GM12891 (cell line): Measurements from ENCODE around the gene SCARB1.

ENCODE experiments used
- DNase-seq: peaks from one replicate; pipeline ENCODE4 v3.0.0; 2011; ENCODE audit warnings: low spot score; ENCODE audit not compliant: insufficient read length
- FAIRE-seq: peaks from 2 replicates; lab custom pipeline; 2011; peaks lifted over from hg19 to GRCh38; lab: Jason Lieb, UNC
- PAX5 ChIP-seq: IDR thresholded peaks from 2 replicates; pipeline ENCODE4 v1.6.1; 2011; ENCODE audit warnings: low read length, moderate library complexity, mild to moderate bottlenecking; ENCODE audit not compliant: insufficient read depth, severe bottlenecking
- POLR2A ChIP-seq: IDR thresholded peaks from 2 replicates; pipeline ENCODE4 v1.6.1; 2011; ENCODE audit warnings: low read depth, low read length, control low read depth
- POLR2AphosphoS5 ChIP-seq: IDR thresholded peaks from 2 replicates; pipeline ENCODE4 v1.6.1; 2011; ENCODE audit warnings: low read depth, low read length, control low read depth
- POU2F2 ChIP-seq: IDR thresholded peaks from 2 replicates; pipeline ENCODE4 v1.6.1; 2011; ENCODE audit warnings: low read depth, mild to moderate bottlenecking, control low read depth, low read length, moderate library complexity
- SPI1 ChIP-seq: IDR thresholded peaks from 2 replicates; pipeline ENCODE4 v1.6.1; 2011; ENCODE audit warnings: low read depth, low read length, control low read depth
- TAF1 ChIP-seq: IDR thresholded peaks from 2 replicates; pipeline ENCODE4 v1.6.1; 2011; ENCODE audit warnings: low read depth, low read length, control low read depth

Gene SCARB1

DNA sequence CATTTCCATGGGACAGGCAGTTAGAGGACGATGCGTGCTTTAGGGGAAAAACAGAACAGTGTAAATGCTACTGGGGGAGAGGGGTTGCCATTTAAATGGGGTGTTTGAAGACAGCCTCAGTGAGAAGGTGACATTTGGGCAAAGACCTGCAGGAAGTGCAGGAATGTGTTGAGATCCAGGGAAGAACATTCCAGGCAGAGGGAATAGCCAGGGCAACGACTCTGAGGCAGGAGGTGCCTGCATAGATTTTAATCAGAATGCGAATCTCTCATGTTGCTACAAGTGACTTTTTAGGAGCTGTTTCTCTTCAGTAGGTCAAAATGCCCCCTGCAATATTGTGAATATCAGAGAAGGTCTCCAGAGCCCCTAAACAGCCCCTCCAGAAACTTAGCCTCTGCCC is 7.6 kb upstream of the SCARB1 start:
- no peak for DNase-seq

DNA sequence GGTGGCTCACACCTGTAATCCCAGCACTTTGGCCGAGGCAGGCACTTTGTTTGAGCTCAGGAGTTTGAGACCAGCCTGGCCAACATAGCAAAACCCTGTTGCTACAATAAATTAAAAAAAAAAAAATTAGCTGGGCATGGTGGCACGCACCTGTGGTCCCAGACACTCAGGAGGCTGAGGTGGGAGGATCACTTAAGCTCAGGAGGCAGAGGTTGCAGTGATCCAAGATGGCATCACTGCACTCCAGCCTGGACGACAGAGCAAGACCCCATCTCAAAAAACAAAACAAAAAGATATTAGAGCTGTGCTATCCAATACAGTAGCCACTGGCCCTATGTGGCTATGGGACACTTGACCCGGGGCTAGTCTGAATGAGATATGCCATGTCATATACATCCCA is 6.9 kb upstream of the SCARB1 start:
- DNase-seq (no peak), FAIRE-seq (no peak)
- no peak for TF ChIP-seq POLR2A
- TF ChIP-seq POLR2AphosphoS5: no peak
- TF ChIP-seq TAF1: no peak
- no peak for TF ChIP-seq PAX5
- no peak for TF ChIP-seq SPI1
- TF ChIP-seq POU2F2: no peak

More for the DNA sequence above, 7.6 kb upstream of the SCARB1 start:
- FAIRE-seq: no peak
- TF ChIP-seq POLR2A (no peak), PAX5 (no peak), SPI1 (no peak), POU2F2 (no peak), POLR2AphosphoS5 (no peak), TAF1 (no peak)

DNA sequence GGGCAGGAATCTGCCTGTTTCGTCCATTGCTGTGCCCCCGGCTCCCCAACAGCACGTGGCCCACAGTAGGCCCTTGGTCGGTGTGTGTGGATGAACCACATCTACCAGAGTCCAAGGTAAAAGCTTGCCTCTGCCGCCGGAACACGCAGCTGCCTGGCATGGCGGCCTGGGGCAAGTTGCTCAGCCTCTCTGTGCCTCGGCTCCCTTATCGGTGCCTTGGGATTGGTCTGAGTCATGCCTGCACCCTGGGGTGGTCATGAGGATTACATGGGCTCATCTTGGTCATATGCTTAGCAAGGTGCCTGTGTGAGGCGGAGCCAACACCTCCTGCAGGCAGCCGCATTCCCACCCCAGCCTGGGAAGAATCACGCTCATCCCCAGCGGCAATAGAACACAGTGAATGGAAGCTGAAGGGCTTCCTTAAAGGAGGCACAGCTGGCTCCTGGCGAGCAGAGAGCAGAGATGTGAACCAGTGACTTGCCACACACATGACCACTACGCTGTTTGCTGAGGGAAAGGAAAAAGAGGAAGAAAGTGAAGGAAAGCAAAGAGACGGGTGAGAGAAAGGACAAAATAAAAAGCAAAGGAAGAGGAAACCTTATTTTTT is 5.5 kb upstream of the SCARB1 start:
- TF ChIP-seq SPI1 (no peak), POLR2A (peak; percentile 39; the same call in 1 of the 2 replicates), TAF1 (0 out of 2 replicates have a peak, but pooled peaks have one; percentile 33)
- no peak for DNase-seq
- FAIRE-seq: peak; percentile 88

DNA sequence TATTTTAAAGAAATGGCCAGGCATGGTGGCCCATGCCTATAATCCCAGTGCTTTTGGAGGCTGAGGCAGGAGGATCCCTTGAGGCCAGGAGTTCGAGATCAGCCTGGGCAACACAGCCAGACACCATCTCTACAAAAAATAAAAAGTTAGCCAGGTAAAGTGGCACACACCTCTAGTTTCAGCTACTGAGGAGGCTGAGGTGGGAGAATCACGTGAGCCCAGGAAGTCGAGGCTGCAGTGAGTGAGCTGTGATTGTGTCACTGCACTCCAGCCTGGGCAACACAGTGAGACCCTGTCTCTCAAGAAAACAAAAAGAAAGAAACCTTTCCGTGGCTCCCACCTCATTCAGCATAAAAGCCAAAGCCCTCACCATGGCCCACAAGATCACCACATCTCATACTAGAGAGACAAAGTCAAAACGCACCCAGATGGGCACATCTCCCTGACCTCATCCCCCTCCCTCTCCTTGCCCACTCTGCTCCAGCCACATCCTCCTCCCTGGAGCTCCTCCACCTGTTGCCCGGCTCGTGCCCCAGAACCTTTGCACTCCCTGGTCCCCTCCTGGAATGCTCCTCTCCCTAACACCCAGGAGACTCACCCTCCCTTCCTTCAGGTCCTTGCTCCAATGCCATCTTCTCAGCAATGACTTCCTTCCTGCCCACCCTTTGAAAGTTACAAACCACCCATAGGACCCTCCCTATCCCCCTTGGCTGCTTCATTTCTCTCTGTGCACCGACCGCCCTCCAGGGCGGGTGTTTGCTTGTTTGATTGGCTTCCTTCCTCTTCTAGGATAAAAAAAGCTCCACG is 4.8 kb upstream of the SCARB1 start:
- no peak for TF ChIP-seq POLR2AphosphoS5
- TF ChIP-seq POLR2A: no peak
- TF ChIP-seq TAF1: no peak
- no peak for TF ChIP-seq SPI1
- no peak for TF ChIP-seq POU2F2
- no peak for TF ChIP-seq PAX5
- FAIRE-seq: no peak
- no peak for DNase-seq

DNA sequence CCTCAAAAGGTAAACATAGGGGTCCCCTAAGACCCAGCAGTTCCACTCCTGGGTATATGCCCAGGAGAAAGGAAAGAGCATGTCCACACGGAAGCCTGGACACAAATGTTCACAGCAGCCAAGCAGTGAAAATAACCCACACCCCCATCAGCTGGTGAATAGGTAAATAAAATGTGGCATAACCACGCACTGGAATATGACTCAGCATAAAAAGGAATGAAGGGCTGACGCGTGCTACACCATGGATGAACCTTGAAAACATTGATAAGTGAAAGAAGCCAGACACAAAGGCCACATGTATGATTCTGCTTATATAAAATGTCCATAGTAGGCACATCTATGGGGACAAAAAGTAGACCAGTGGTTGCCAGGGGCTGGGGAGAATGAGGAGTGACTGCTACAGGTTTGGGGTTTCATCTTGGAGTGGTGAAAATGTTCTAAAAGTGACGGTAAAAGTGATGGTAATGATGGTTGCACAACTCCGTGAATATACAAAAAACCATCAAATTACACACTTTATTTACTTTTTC is 3.8 kb upstream of the SCARB1 start:
- DNase-seq: no peak
- FAIRE-seq: peak; percentile 68
- TF ChIP-seq POLR2AphosphoS5: no peak
- no peak for TF ChIP-seq SPI1
- no peak for TF ChIP-seq POLR2A
- no peak for TF ChIP-seq POU2F2
- TF ChIP-seq TAF1: no peak
- no peak for TF ChIP-seq PAX5

DNA sequence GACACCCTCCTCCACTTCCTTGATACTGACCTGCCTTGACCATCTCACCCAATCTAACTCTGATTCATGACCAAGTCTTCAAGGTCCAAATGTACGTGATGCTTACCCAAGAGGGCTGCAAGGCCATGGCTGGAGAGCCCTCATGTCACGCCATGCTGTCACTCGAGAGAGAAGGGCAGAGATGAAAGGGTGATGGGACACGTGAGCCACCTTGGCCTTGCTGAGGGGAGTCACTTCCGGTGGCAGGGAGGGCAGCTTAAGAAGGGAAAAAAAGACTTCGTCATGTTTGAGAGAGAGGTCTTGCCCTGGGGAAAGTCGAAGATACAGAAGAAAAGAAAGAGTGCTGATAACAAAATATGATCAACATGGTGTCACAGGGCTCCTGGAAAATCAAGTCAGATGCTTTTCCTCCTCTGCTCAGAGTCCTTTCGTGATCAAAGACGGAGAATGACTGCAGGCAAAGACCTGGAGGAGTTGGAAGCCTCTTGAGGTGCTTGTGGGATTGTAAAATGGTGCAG is 3.3 kb upstream of the SCARB1 start:
- no peak for TF ChIP-seq POLR2A
- no peak for TF ChIP-seq POLR2AphosphoS5
- no peak for TF ChIP-seq POU2F2
- no peak for TF ChIP-seq SPI1
- no peak for TF ChIP-seq TAF1
- TF ChIP-seq PAX5: no peak
- FAIRE-seq (no peak), DNase-seq (no peak)

DNA sequence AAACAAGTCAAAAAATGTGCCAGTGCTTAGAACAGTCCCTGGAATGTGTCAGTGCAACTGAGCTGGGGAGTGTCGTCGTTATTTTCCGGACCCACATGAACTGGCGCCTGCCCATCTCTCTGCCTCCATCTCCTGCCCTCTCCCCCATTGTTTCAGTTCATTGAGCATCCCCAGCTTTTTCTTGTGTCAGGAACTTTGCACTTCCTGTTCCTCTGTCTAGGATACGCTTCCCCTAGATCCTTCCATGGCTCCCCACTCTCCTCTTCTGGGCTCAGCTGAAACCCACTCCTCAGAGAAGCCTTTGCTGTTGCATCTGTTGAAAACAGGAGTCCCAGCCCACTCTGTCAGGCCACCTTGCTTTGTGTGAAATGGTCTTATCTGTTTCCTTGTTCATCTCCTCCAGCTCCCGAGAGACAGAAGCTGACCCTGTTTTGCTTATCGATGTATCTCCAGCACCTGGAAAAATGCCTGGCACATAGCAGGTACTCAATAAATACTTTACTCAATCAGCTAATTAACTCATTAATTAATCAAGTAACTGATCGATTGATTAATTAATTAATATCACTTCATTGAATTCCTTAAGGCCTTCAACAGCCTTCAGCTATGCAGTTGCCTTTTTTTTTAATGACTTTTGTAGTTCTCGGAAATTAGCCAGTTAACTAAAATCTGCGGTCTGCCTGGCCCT is 2.7 kb upstream of the SCARB1 start:
- TF ChIP-seq POLR2A: no peak
- TF ChIP-seq POU2F2: no peak
- no peak for TF ChIP-seq SPI1
- TF ChIP-seq POLR2AphosphoS5: no peak
- no peak for TF ChIP-seq TAF1
- no peak for TF ChIP-seq PAX5
- no peak for DNase-seq
- no peak for FAIRE-seq

DNA sequence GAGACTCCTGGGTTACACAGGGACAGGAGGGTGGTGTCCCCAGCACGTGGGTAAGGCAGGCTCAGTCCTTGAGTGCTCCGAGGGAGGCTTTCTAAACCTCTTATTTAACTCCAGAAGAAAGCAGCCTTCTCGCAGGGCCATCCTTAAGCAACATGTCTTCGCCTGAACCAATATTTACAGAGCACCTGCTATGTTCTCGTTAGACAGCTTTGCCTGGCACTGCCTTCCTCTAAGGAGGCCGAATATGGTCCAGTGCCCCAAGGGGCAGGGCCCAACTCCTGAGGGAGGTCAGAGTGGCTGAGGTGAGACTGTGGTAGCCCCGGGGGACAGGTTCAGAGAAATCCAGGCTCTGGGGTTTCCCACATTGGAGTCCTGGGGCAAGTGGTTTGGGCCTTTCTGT is 2.1 kb upstream of the SCARB1 start:
- FAIRE-seq: no peak
- no peak for DNase-seq
- TF ChIP-seq SPI1 (no peak), POU2F2 (no peak), POLR2AphosphoS5 (no peak)

DNA sequence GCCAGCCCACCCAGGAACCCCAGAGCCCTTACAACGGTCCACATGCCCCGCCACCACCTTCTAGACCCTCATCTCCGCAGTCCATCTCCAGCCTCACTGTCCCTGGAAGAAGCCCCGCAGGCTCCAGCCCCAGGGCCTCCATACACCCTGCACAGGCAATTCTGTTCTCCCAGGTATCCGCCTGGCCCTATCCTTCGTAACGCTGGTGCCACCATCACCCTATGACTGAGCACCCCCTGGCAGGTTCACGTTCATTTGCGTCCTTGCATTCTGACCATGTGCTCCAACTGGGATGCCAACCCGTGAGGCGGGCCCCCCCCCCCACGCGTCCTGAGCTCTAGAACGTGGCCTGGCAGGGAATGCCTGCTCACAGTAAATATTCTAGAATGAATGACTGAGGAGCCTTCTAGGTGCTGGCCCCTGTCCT is 675 bp upstream of the SCARB1 start:
- no peak for FAIRE-seq
- TF ChIP-seq TAF1: no peak
- no peak for TF ChIP-seq POU2F2
- no peak for TF ChIP-seq POLR2A
- DNase-seq: no peak
